DND-41 (cell line): Measurements from ENCODE around the gene ZNF550.

ENCODE experiments used
- CTCF ChIP-seq: IDR thresholded peaks from 2 replicates; pipeline ENCODE4 v1.5.1; 2012; ENCODE audit warnings: borderline replicate concordance, low read length, moderate library complexity, mild to moderate bottlenecking; ENCODE audit not compliant: poor library complexity, severe bottlenecking; ENCODE audit errors: extremely low read depth
- EZH2 ChIP-seq: IDR thresholded peaks from 3 replicates; pipeline ENCODE4 v1.6.1; 2012; ENCODE audit warnings: borderline replicate concordance, low read depth, mild to moderate bottlenecking, moderate library complexity, low read length, inconsistent platforms; ENCODE audit not compliant: severe bottlenecking

GRCh38 chr19:57557659-57558058, 2.0 kb downstream of the ZNF550 start:
- TF ChIP-seq CTCF (no peak), EZH2 (no peak)
